ENCODE measurements around the gene KCTD20. TPM values are rescaled to one million over a fixed set of nuclear protein-coding genes. Genes with fewer than 3 reads are reported as not detected.

KCTD20 gene
- total and polyA plus RNA-seq, 9 of the 15 experiments (the other 6 are each of a cell fraction or from before 2014, with no cell fraction given) = 28.9 to 160 (median 70.6) TPM

DNA sequence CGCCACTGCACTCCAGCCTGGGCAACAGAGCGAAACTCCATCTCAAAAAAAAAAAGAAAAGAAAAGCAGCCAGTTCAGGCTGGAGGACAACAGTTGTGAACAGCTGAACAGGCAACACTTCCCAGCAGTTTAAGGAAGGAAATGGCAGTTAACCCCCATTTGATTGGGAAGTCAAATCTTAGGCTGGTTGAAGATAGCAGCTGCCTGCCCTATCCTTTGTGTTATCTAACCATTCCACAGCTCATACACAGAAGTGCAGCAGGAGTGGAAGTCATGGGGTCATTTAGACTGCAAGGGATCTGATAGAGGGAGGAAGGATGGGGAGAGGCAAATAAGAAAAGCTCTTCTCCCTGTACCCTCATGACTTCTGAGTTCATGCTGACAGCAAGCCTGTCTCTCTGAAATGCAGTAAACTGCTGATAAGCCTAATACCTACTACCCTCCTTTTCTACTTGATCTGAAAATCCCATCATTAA lies 35.3 kb downstream of the KCTD20 start (continued):
- TF ChIP-seq CLOCK (CRISPR knock-in tag; IDR thresholded peaks at IDR 0.05; ENCODE audit: borderline replicate concordance) (no peak), HDAC1 (IDR thresholded peaks at IDR 0.05) (peak; percentile 69 to 97; a peak in 3 of 4 replicates), ZBTB8A (IDR thresholded peaks at IDR 0.05; ENCODE audit: partially characterized antibody) (no peak), ZEB2 (IDR thresholded peaks at IDR 0.05) (peak; percentile 75; the same call in 1 of the 2 replicates), NFYB (IDR thresholded peaks at IDR 0.05; ENCODE audit: extremely low read depth, insufficient read length) (no peak), AFF4 (CRISPR knock-in tag; IDR thresholded peaks at IDR 0.05) (peak; percentile 50; the same call in 1 of the 2 replicates), BCL6 (CRISPR knock-in tag; IDR thresholded peaks at IDR 0.05) (no peak), ETS1 (conservative IDR thresholded peaks at IDR 0.05; ENCODE audit: control insufficient read depth, low read depth, low read length) (no peak), DNMT1 (IDR thresholded peaks at IDR 0.05) (0 out of 2 replicates have a peak, but pooled peaks have one; percentile 18), HLTF (IDR thresholded peaks at IDR 0.05) (no peak; the same call in 1 of the 2 replicates), ZNF143 (CRISPR knock-in tag; IDR thresholded peaks at IDR 0.05) (no peak), ZNF146 (CRISPR knock-in tag; IDR thresholded peaks at IDR 0.05; ENCODE audit: unreplicated experiment) (no peak)
- TF ChIP-seq, protein P1, sequence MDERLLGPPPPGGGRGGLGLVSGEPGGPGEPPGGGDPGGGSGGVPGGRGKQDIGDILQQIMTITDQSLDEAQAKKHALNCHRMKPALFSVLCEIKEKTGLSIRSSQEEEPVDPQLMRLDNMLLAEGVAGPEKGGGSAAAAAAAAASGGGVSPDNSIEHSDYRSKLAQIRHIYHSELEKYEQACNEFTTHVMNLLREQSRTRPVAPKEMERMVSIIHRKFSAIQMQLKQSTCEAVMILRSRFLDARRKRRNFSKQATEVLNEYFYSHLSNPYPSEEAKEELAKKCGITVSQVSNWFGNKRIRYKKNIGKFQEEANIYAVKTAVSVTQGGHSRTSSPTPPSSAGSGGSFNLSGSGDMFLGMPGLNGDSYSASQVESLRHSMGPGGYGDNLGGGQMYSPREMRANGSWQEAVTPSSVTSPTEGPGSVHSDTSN (CRISPR knock-in tag; IDR thresholded peaks at IDR 0.05; ENCODE audit: low read depth) = no peak
- TF ChIP-seq, protein P1 (tag; conservative IDR thresholded peaks at IDR 0.05; ENCODE audit: low read depth) = no peak
- TF ChIP-seq, protein P2, sequence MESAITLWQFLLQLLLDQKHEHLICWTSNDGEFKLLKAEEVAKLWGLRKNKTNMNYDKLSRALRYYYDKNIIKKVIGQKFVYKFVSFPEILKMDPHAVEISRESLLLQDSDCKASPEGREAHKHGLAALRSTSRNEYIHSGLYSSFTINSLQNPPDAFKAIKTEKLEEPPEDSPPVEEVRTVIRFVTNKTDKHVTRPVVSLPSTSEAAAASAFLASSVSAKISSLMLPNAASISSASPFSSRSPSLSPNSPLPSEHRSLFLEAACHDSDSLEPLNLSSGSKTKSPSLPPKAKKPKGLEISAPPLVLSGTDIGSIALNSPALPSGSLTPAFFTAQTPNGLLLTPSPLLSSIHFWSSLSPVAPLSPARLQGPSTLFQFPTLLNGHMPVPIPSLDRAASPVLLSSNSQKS (CRISPR knock-in tag; IDR thresholded peaks at IDR 0.05) = no peak
